HCT116 (cell line): ENCODE measurements around the gene IMMP2L. TPM values are rescaled to one million over a fixed set of nuclear protein-coding genes. Genes with fewer than 3 reads are reported as not detected.

Source experiments
- ATAC-seq: fragments of 200-7000 bp; cut with Tn5 transposase; 2 replicates; pipeline ENCODE4 v1.9.1; 2020; ENCODE audit warnings: mild to moderate bottlenecking, moderate library complexity
- BruUV-seq: library from RNA; stranded (reverse); fragments of 400-500 nt; replicated peaks from 2 replicates; lab custom pipeline; 2021; lab: Mats Ljungman, UMichigan
- CTCF ChIA-PET: fragments of 300-600 bp; sonication (Branson Sonifier 250); formaldehyde crosslinking; loops from one replicate; lab custom pipeline; 2021; ENCODE audit warnings: antibody characterized with exemption; lab: Charles Lee
- POLR2A ChIA-PET: fragments of 300-600, 350-600 bp; sonication (Branson Sonifier 250); formaldehyde crosslinking; loops from one replicate; lab custom pipeline; 2021; ENCODE audit warnings: antibody characterized with exemption; lab: Charles Lee
- RAD21 ChIA-PET, 2 experiments: fragments of 300-600 bp; sonication (Branson Sonifier 250); formaldehyde crosslinking; loops; one replicate each; lab custom pipeline; 2023; ENCODE audit warnings: low total read pairs in 2 of 2; ENCODE audit not compliant: uncharacterized antibody in 2 of 2, unreplicated experiment in 2 of 2, low non-redundant PET in 1 of 2; lab: Charles Lee
- DNase-seq: peaks from one replicate; pipeline ENCODE4 v3.0.0-alpha.2; 2010; ENCODE audit warnings: low read depth, low spot score
- H2AFZ ChIP-seq: fragments of 200-600 bp; shearing (Covaris generic), sonication (generic); 2 replicates; pipeline ENCODE4 v1.6.1; 2017; ENCODE audit warnings: low read depth, mixed run types, mixed read lengths, antibody characterized with exemption, low read length; ENCODE audit not compliant: poor library complexity, severe bottlenecking
- H3K27ac ChIP-seq: 2 replicates; pipeline ENCODE4 v1.5.1; 2012; ENCODE audit warnings: low read depth, low read length
- H3K27me3 ChIP-seq: fragments of 200-600 bp; sonication (generic); 2 replicates; pipeline ENCODE4 v1.6.1; 2016; ENCODE audit warnings: mixed run types, low read length, mixed read lengths; ENCODE audit not compliant: insufficient read depth
- H3K36me3 ChIP-seq, 2 experiments: fragments of 200-500 bp in 1 of 2; fragments of 200-600 bp in 1 of 2; sonication (Bioruptor generic) in 1 of 2; sonication (generic) in 1 of 2; 2 replicates each; pipeline versions ENCODE4 v1.5.1 to v1.6.1; 2014 to 2016; ENCODE audit warnings: low read length in 2 of 2, inconsistent platforms in 1 of 2, mixed read lengths in 1 of 2, mixed run types in 1 of 2; ENCODE audit not compliant: insufficient read depth in 2 of 2, control insufficient read depth in 1 of 2
- H3K4me1 ChIP-seq, 2 experiments: fragments of 200-600 bp in 1 of 2; sonication (generic) in 1 of 2; 2 replicates each; pipeline versions ENCODE4 v1.5.1 to v1.6.1; 2012 to 2017; ENCODE audit warnings: low read length in 2 of 2, inconsistent platforms in 1 of 2, mild to moderate bottlenecking in 1 of 2, mixed read lengths in 1 of 2, mixed run types in 1 of 2, moderate library complexity in 1 of 2; ENCODE audit not compliant: insufficient read depth in 2 of 2, control insufficient read depth in 1 of 2
- H3K4me2 ChIP-seq: fragments of 200-600 bp; sonication (generic); 2 replicates; pipeline ENCODE4 v1.6.1; 2017; ENCODE audit warnings: mixed run types, low read length, mixed read lengths
- H3K4me3 ChIP-seq, 2 experiments: fragments of 200-600 bp in 1 of 2; sonication (generic) in 1 of 2; replicated peaks in 1 of 2; 2 replicates each; pipeline ENCODE4 v1.5.1; 2011 to 2016; ENCODE audit warnings: low read length in 2 of 2, control low read depth in 1 of 2, low read depth in 1 of 2, mild to moderate bottlenecking in 1 of 2, mixed read lengths in 1 of 2, mixed run types in 1 of 2
- H3K79me2 ChIP-seq: fragments of 200-600 bp; sonication (generic); 2 replicates; pipeline ENCODE4 v1.6.1; 2017; ENCODE audit warnings: mild to moderate bottlenecking, mixed run types, low read length, moderate library complexity, mixed read lengths; ENCODE audit not compliant: insufficient read depth
- H3K9ac ChIP-seq: fragments of 200-600 bp; sonication (generic); 2 replicates; pipeline ENCODE4 v1.6.1; 2016; ENCODE audit warnings: low read length, mixed read lengths
- H3K9me2 ChIP-seq: fragments of 200-600 bp; sonication (generic), shearing (Covaris generic); 2 replicates; pipeline ENCODE4 v1.6.1; 2017; ENCODE audit warnings: mixed run types, mild to moderate bottlenecking, moderate library complexity; ENCODE audit not compliant: insufficient read depth
- H3K9me3 ChIP-seq, 2 experiments: fragments of 200-500 bp in 1 of 2; fragments of 200-600 bp in 1 of 2; sonication (Bioruptor generic) in 1 of 2; sonication (generic) in 1 of 2; 2 replicates each; pipeline ENCODE4 v1.6.1; 2014 to 2017; ENCODE audit warnings: low read length in 2 of 2, mixed read lengths in 2 of 2, inconsistent platforms in 1 of 2, low read depth in 1 of 2, mild to moderate bottlenecking in 1 of 2, mixed run types in 1 of 2, moderate library complexity in 1 of 2; ENCODE audit not compliant: control insufficient read depth in 1 of 2, insufficient read depth in 1 of 2
- H4K20me1 ChIP-seq: fragments of 200-600 bp; sonication (generic), shearing (Covaris generic); 2 replicates; pipeline ENCODE4 v1.6.1; 2017; ENCODE audit warnings: mixed run types, mild to moderate bottlenecking, moderate library complexity; ENCODE audit not compliant: insufficient read depth
- CEBPB ChIP-seq: IDR thresholded peaks from 2 replicates; pipeline ENCODE4 v1.6.1; 2012; ENCODE audit warnings: low read depth
- EGR1 ChIP-seq: IDR thresholded peaks from 2 replicates; pipeline ENCODE4 v1.6.1; 2012; ENCODE audit warnings: low read depth
- ELF1 ChIP-seq: IDR thresholded peaks from 2 replicates; pipeline ENCODE4 v1.6.1; 2012; ENCODE audit warnings: low read depth, borderline replicate concordance
- EZH2 ChIP-seq: fragments of 200-600 bp; sonication (generic); IDR thresholded peaks from 2 replicates; pipeline ENCODE4 v1.6.1; 2017; ENCODE audit warnings: antibody characterized with exemption, mixed run types
- EZH2phosphoT487 ChIP-seq: fragments of 200-600 bp; IDR thresholded peaks from 2 replicates; pipeline ENCODE4 v1.6.1; 2018; ENCODE audit warnings: antibody characterized with exemption, borderline replicate concordance
- FOSL1 ChIP-seq: IDR thresholded peaks from 2 replicates; pipeline ENCODE4 v1.6.1; 2012; ENCODE audit warnings: low read depth
- SIN3A ChIP-seq: IDR thresholded peaks from 2 replicates; pipeline ENCODE4 v1.6.1; 2012; ENCODE audit warnings: low read depth
- SP1 ChIP-seq: IDR thresholded peaks from 2 replicates; pipeline ENCODE4 v1.6.1; 2012; ENCODE audit warnings: low read depth
- SRF ChIP-seq: IDR thresholded peaks from 2 replicates; pipeline ENCODE4 v1.6.1; 2012; ENCODE audit warnings: low read depth
- YY1 ChIP-seq: IDR thresholded peaks from 2 replicates; pipeline ENCODE4 v1.6.1; 2011; ENCODE audit warnings: low read length, low read depth, moderate library complexity, mild to moderate bottlenecking; ENCODE audit not compliant: insufficient replicate concordance; ENCODE audit errors: extremely low read depth
- ZFX ChIP-seq: fragments of 450-650 bp; IDR thresholded peaks from 2 replicates; pipeline ENCODE4 v1.6.1; 2017
- intact Hi-C: fragments of 100-400 bp; cut with micrococcal nuclease; formaldehyde crosslinking; loops from 2 replicates; pipeline ENCODE4 v1.10.0; 2022
- total RNA-seq: library from RNA; stranded (reverse); gene quantifications from one replicate; pipeline ENCODE4 v1.2.1, GENCODE V29; 2021; ENCODE audit not compliant: unreplicated experiment
- TF ChIP-seq, protein P1 (sequence below): IDR thresholded peaks from 2 replicates; pipeline ENCODE4 v1.6.1; 2012
- TF ChIP-seq, protein P2 (sequence below): IDR thresholded peaks from 2 replicates; pipeline ENCODE4 v1.6.1; 2011; ENCODE audit warnings: mild to moderate bottlenecking, low read length, moderate library complexity; ENCODE audit not compliant: insufficient replicate concordance; ENCODE audit errors: extremely low read depth

Gene IMMP2L
- total RNA-seq, 1 experiment from 2014 or later = 21.1 TPM

DNA sequence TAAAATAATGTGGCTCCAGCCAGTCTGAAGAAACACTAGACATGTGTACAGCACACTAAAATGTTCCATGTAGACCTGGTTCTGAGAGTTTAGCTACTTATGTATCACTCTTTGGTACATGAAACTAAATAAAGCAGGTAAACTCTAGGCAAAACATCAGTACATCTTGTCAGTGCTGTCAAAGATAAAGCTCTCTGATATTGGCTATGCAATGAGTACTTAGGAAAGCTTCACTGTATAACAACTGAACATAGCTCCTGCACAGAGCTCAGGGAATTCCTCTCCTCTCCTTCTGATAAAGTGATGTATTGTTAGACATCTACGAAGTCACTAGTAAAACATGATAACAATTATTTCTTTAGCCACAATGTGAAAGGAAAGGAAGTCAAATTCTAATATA is 467.9 kb downstream of the IMMP2L start:
- no peaks in the 10 kb centered on the region for H3K36me3 ChIP-seq
- ChIA-PET CTCF (no interaction called here), RAD21 (no interaction called here)
- H2AFZ ChIP-seq = no peak overlapping the region
- no peak for DNase-seq
- no TSS peak for BruUV-seq
- intact Hi-C loops = loop anchor here (5.0 to 10.0 kb wide), 2 partner anchors 643 to 1250 kb away; no protein-coding TSS in a partner anchor
- ATAC-seq = no peak
- H3K9me3 ChIP-seq = no peaks in the 10 kb centered on the region
- H3K27ac ChIP-seq = no peak overlapping the region
- no peaks in the 10 kb centered on the region for H3K4me1 ChIP-seq
- H3K4me3 ChIP-seq = no peak overlapping the region
- no peaks in the 10 kb centered on the region for H3K9me2 ChIP-seq
- H3K9ac ChIP-seq = no peak overlapping the region
- H3K79me2 ChIP-seq = no peaks in the 10 kb centered on the region
- no peaks in the 10 kb centered on the region for H3K27me3 ChIP-seq
- no peak overlapping the region for H3K4me2 ChIP-seq
- TF ChIP-seq EZH2phosphoT487 (no peak), SP1 (no peak), CEBPB (no peak), YY1 (no peak), ZFX (no peak), EZH2 (no peak), SIN3A (no peak), FOSL1 (no peak)
- TF ChIP-seq, protein P1, sequence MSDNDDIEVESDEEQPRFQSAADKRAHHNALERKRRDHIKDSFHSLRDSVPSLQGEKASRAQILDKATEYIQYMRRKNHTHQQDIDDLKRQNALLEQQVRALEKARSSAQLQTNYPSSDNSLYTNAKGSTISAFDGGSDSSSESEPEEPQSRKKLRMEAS = no peak
- TF ChIP-seq, all 23 proteins: peak for 0
- POLR2A ChIA-PET = no interaction called here
- H4K20me1 ChIP-seq = no peaks in the 10 kb centered on the region

DNA sequence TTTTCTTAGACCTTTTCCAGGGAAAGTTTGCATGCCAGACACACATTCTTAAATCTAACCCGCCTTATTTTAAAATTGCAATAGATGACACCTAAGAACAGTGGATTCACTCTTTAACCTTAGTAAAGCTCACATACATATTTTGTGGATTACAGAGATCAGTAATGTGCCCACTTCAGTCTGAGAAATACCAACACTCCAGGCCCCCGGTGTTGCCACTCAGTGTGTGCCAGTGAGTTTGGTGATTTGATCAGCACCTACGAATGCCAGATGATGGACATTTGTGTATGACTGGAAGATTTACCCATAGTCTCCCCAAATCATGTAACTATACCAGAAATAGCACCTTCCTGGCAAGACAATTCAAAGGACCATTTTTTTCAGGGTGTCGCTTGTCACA is 468.8 kb downstream of the IMMP2L start:
- Histone ChIP-seq H2AFZ (no peak overlapping the region), H3K27ac (no peak overlapping the region), H3K36me3 (no peaks in the 10 kb centered on the region), H3K9me2 (no peaks in the 10 kb centered on the region), H3K4me3 (no peak overlapping the region), H3K79me2 (no peaks in the 10 kb centered on the region), H3K9ac (no peak overlapping the region), H3K9me3 (no peaks in the 10 kb centered on the region), H3K4me1 (no peaks in the 10 kb centered on the region), H4K20me1 (no peaks in the 10 kb centered on the region), H3K4me2 (no peak overlapping the region), H3K27me3 (no peaks in the 10 kb centered on the region)
- CTCF ChIA-PET = no interaction called here
- intact Hi-C loops = loop anchor here (5.0 to 10.0 kb wide), 2 partner anchors 644 to 1249 kb away; no protein-coding TSS in a partner anchor
- RAD21 ChIA-PET = no interaction called here
- ATAC-seq (no peak), DNase-seq (no peak)
- BruUV-seq = no TSS peak
- POLR2A ChIA-PET = no interaction called here
- TF ChIP-seq ELF1 = no peak
- TF ChIP-seq, protein P2, sequence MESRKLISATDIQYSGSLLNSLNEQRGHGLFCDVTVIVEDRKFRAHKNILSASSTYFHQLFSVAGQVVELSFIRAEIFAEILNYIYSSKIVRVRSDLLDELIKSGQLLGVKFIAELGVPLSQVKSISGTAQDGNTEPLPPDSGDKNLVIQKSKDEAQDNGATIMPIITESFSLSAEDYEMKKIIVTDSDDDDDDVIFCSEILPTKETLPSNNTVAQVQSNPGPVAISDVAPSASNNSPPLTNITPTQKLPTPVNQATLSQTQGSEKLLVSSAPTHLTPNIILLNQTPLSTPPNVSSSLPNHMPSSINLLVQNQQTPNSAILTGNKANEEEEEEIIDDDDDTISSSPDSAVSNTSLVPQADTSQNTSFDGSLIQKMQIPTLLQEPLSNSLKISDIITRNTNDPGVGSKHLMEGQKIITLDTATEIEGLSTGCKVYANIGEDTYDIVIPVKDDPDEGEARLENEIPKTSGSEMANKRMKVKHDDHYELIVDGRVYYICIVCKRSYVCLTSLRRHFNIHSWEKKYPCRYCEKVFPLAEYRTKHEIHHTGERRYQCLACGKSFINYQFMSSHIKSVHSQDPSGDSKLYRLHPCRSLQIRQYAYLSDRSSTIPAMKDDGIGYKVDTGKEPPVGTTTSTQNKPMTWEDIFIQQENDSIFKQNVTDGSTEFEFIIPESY = no peak
- no peak for TF ChIP-seq FOSL1
- no peak for TF ChIP-seq SRF
- TF ChIP-seq EGR1 = no peak
